GM23338 (cell line): ENCODE measurements around the gene GOLGB1. TPM values are rescaled to one million over a fixed set of nuclear protein-coding genes. Genes with fewer than 3 reads are reported as not detected.

Experiments
- ATAC-seq: fragments of 200-7000 bp; cut with Tn5 transposase; 3 replicates; pipeline ENCODE4 v1.9.1; 2020
- DNase-seq: peaks from one replicate; pipeline ENCODE4 v3.0.0-alpha.2; 2015; ENCODE audit warnings: low spot score
- H2AFZ ChIP-seq: fragments of 200-600 bp; sonication (generic); 2 replicates; pipeline ENCODE4 v1.8.0; 2016; ENCODE audit warnings: antibody characterized with exemption, mild to moderate bottlenecking, moderate library complexity
- H3F3A ChIP-seq: fragments of 200-600 bp; sonication (generic); replicated peaks from 2 replicates; pipeline ENCODE4 v1.8.0; 2017; ENCODE audit warnings: antibody characterized with exemption, mixed run types, low read depth
- H3K27ac ChIP-seq: fragments of 200-600 bp; sonication (generic); 2 replicates; pipeline ENCODE4 v1.6.1; 2016; ENCODE audit warnings: low read depth
- H3K27me3 ChIP-seq: fragments of 200-600 bp; sonication (generic); 2 replicates; pipeline ENCODE4 v1.8.0; 2016; ENCODE audit warnings: mild to moderate bottlenecking, mixed run types, moderate library complexity; ENCODE audit not compliant: insufficient read depth
- H3K36me3 ChIP-seq: fragments of 200-600 bp; sonication (generic); 2 replicates; pipeline ENCODE4 v1.8.0; 2016; ENCODE audit warnings: mild to moderate bottlenecking; ENCODE audit not compliant: insufficient read depth
- H3K4me1 ChIP-seq: fragments of 200-600 bp; sonication (generic); 2 replicates; pipeline ENCODE4 v1.8.0; 2016; ENCODE audit warnings: mild to moderate bottlenecking, moderate library complexity; ENCODE audit not compliant: insufficient read depth
- H3K4me2 ChIP-seq: fragments of 200-600 bp; sonication (generic); 2 replicates; pipeline ENCODE4 v1.7.1; 2017; ENCODE audit warnings: mixed run types
- H3K4me3 ChIP-seq: fragments of 200-600 bp; sonication (generic); 2 replicates; pipeline ENCODE4 v1.6.1; 2016; ENCODE audit warnings: mixed run types
- H3K79me2 ChIP-seq: fragments of 200-600 bp; sonication (generic); replicated peaks from 2 replicates; pipeline ENCODE4 v1.8.0; 2017; ENCODE audit warnings: mild to moderate bottlenecking; ENCODE audit not compliant: insufficient read depth
- H3K9me2 ChIP-seq: fragments of 200-600 bp; sonication (generic); 2 replicates; pipeline ENCODE4 v1.8.0; 2017; ENCODE audit not compliant: insufficient read depth
- H4K20me1 ChIP-seq: fragments of 200-600 bp; sonication (generic); replicated peaks from 2 replicates; pipeline ENCODE4 v1.8.0; 2017; ENCODE audit warnings: mild to moderate bottlenecking; ENCODE audit not compliant: insufficient read depth
- H3K27ac Mint-ChIP-seq: 2 replicates; pipeline ENCODE4 v1.8.0; 2020; ENCODE audit warnings: inconsistent platforms, mild to moderate bottlenecking, moderate library complexity, mixed read lengths
- H3K27me3 Mint-ChIP-seq: 3 replicates; pipeline ENCODE4 v1.8.0; 2022; ENCODE audit warnings: low read depth, mild to moderate bottlenecking, moderate library complexity, mixed read lengths, inconsistent platforms; ENCODE audit not compliant: insufficient read depth, poor library complexity
- H3K36me3 Mint-ChIP-seq: 3 replicates; pipeline ENCODE4 v1.8.0; 2021; ENCODE audit warnings: low read depth, mild to moderate bottlenecking, inconsistent platforms, moderate library complexity, mixed read lengths
- H3K4me1 Mint-ChIP-seq: 3 replicates; pipeline ENCODE4 v1.8.0; 2020; ENCODE audit warnings: mild to moderate bottlenecking, inconsistent platforms, mixed read lengths
- H3K4me3 Mint-ChIP-seq: 3 replicates; pipeline ENCODE4 v1.8.0; 2021; ENCODE audit warnings: moderate library complexity, mild to moderate bottlenecking, inconsistent platforms, mixed read lengths
- H3K9me3 Mint-ChIP-seq: 3 replicates; pipeline ENCODE4 v1.8.0; 2020; ENCODE audit warnings: moderate library complexity, mild to moderate bottlenecking, inconsistent platforms, mixed read lengths
- CREB1 ChIP-seq: fragments of 250-450 bp; sonication (Bioruptor Pico); IDR thresholded peaks from 2 replicates; pipeline ENCODE4 v1.5.0; 2020; ENCODE audit warnings: low read depth, mild to moderate bottlenecking, moderate library complexity
- EZH2 ChIP-seq: fragments of 200-600 bp; sonication (generic); IDR thresholded peaks from one replicate; pipeline ENCODE4 v1.8.0; 2017; ENCODE audit warnings: antibody characterized with exemption, mild to moderate bottlenecking, low read depth; ENCODE audit not compliant: unreplicated experiment
- EZH2phosphoT487 ChIP-seq: fragments of 200-600 bp; sonication (generic); IDR thresholded peaks from one replicate; pipeline ENCODE4 v1.8.1; 2018; ENCODE audit warnings: antibody characterized with exemption; ENCODE audit not compliant: unreplicated experiment
- POLR2AphosphoS5 ChIP-seq: IDR thresholded peaks from 2 replicates; pipeline ENCODE4 v1.6.1; 2016; ENCODE audit warnings: antibody characterized with exemption, low read depth
- STAT1 ChIP-seq: IDR thresholded peaks from one replicate; pipeline ENCODE4 v1.6.1; 2016; ENCODE audit warnings: antibody characterized with exemption; ENCODE audit not compliant: unreplicated experiment
- ZNF114 ChIP-seq: fragments of 250-450 bp; sonication (Bioruptor Pico); IDR thresholded peaks from 2 replicates; pipeline ENCODE4 v1.5.0; 2020; ENCODE audit warnings: mild to moderate bottlenecking, moderate library complexity
- ZNF331 ChIP-seq: fragments of 250-450 bp; sonication (Bioruptor Pico); IDR thresholded peaks from 2 replicates; pipeline ENCODE4 v1.5.0; 2020; ENCODE audit warnings: low read depth, mild to moderate bottlenecking, moderate library complexity
- polyA plus RNA-seq: library from polyadenylated mRNA; unstranded; fragments of >200 nt; fragmentation: Nextera tagmentation; extraction: Ambion mirVana; gene quantifications from 2 replicates; pipeline ENCODE4 v1.2.1, GENCODE V29; 2016
- total RNA-seq: library from RNA; depleted of rRNA; stranded (reverse); fragments of >200 nt; shearing (Covaris generic); gene quantifications from 2 replicates; pipeline ENCODE4 v1.2.3, GENCODE V29; 2014
- TF ChIP-seq, protein P1 (sequence below): IDR thresholded peaks from one replicate; pipeline ENCODE4 v1.6.1; 2018; ENCODE audit warnings: antibody characterized with exemption; ENCODE audit not compliant: unreplicated experiment
- TF ChIP-seq, protein P2 (sequence below): IDR thresholded peaks from 2 replicates; pipeline ENCODE4 v1.6.1; 2016; ENCODE audit warnings: antibody characterized with exemption
- TF ChIP-seq, protein P3 (sequence below), 2 experiments: fragments of 200-600 bp in 1 of 2; sonication (generic) in 1 of 2; conservative IDR thresholded peaks; 2 replicates each; pipeline versions ENCODE4 v1.5.1 to v1.6.1; 2016 to 2017; ENCODE audit warnings: antibody characterized with exemption in 2 of 2, low read depth in 2 of 2, mild to moderate bottlenecking in 2 of 2, moderate library complexity in 1 of 2

GOLGB1 gene
- total and polyA plus RNA-seq, 2 experiments from 2014 or later = 34.5 to 56.8 TPM

DNA sequence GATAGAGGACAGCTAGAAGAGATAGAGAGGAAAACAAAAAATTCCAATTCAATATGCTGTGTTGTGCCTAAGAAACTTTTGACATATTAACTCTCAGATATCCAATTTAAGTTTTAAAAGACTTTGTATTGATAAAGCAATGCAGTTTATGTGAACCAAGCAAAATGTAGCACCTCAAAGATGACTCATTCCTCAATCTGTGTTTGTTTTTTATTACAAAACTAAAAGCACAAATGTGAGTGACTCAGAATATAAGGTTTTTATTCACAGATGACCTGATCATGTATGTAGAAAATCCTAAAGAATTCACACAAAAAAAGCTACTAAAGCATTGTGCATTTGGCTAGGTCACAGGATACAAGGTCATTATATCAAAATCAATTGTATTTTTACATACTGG lies 99.9 kb downstream of the GOLGB1 start (continued):
- TF ChIP-seq, protein P1, sequence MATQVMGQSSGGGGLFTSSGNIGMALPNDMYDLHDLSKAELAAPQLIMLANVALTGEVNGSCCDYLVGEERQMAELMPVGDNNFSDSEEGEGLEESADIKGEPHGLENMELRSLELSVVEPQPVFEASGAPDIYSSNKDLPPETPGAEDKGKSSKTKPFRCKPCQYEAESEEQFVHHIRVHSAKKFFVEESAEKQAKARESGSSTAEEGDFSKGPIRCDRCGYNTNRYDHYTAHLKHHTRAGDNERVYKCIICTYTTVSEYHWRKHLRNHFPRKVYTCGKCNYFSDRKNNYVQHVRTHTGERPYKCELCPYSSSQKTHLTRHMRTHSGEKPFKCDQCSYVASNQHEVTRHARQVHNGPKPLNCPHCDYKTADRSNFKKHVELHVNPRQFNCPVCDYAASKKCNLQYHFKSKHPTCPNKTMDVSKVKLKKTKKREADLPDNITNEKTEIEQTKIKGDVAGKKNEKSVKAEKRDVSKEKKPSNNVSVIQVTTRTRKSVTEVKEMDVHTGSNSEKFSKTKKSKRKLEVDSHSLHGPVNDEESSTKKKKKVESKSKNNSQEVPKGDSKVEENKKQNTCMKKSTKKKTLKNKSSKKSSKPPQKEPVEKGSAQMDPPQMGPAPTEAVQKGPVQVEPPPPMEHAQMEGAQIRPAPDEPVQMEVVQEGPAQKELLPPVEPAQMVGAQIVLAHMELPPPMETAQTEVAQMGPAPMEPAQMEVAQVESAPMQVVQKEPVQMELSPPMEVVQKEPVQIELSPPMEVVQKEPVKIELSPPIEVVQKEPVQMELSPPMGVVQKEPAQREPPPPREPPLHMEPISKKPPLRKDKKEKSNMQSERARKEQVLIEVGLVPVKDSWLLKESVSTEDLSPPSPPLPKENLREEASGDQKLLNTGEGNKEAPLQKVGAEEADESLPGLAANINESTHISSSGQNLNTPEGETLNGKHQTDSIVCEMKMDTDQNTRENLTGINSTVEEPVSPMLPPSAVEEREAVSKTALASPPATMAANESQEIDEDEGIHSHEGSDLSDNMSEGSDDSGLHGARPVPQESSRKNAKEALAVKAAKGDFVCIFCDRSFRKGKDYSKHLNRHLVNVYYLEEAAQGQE = no peak
- no peak for TF ChIP-seq EZH2
- no peak for TF ChIP-seq ZNF114
- TF ChIP-seq, protein P2, sequence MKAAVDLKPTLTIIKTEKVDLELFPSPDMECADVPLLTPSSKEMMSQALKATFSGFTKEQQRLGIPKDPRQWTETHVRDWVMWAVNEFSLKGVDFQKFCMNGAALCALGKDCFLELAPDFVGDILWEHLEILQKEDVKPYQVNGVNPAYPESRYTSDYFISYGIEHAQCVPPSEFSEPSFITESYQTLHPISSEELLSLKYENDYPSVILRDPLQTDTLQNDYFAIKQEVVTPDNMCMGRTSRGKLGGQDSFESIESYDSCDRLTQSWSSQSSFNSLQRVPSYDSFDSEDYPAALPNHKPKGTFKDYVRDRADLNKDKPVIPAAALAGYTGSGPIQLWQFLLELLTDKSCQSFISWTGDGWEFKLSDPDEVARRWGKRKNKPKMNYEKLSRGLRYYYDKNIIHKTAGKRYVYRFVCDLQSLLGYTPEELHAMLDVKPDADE = no peak
- no peak for TF ChIP-seq POLR2AphosphoS5
- no peak for TF ChIP-seq EZH2phosphoT487
- TF ChIP-seq, protein P3, sequence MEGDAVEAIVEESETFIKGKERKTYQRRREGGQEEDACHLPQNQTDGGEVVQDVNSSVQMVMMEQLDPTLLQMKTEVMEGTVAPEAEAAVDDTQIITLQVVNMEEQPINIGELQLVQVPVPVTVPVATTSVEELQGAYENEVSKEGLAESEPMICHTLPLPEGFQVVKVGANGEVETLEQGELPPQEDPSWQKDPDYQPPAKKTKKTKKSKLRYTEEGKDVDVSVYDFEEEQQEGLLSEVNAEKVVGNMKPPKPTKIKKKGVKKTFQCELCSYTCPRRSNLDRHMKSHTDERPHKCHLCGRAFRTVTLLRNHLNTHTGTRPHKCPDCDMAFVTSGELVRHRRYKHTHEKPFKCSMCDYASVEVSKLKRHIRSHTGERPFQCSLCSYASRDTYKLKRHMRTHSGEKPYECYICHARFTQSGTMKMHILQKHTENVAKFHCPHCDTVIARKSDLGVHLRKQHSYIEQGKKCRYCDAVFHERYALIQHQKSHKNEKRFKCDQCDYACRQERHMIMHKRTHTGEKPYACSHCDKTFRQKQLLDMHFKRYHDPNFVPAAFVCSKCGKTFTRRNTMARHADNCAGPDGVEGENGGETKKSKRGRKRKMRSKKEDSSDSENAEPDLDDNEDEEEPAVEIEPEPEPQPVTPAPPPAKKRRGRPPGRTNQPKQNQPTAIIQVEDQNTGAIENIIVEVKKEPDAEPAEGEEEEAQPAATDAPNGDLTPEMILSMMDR (conservative IDR thresholded peaks at IDR 0.05; ENCODE audit: low read depth in 2 of 2) = no peak
- TF ChIP-seq CREB1 (CRISPR knock-in tag) = no peak
- TF ChIP-seq ZNF331 (CRISPR knock-in tag) = no peak
- TF ChIP-seq STAT1 = no peak

DNA sequence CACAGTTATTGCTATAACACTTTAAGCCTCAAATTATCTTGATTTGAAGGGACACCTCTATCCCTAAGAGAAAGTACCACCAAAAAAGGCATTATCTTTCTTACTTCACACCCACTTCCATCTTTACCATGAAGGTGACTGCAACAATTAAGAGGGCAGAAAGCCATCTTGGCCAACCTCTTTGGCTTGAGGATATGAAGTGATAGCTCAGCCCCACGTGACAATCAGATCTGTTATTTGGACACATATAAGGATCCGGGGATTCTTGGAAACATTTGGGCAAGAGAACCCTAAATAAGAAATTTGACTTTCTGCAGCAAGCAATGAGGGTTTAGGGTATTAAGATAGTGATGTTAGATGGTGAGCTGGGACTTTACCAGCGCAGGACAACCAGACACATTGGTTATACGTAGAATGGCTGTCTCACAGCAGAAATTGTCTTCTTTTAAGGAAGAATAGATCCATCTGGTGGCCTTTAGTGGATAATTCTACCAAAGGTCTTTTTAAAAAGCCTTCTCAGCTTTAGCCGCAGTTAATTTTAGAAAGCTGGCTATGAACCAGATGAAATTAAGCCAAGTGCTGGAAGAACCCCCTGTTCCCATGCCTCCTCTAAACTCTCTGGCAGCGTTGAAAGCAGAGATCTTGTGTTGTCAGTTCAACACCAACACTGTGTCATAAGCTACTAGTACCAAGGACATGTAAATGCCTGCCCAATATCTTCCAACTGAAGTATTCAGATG lies 101.2 kb downstream of the GOLGB1 start:
- no peaks in the 10 kb centered on the region; the same call in 1 of the 2 replicates for H3K9me2 ChIP-seq
- H2AFZ ChIP-seq = peak overlapping the region; percentile 40; the same call in 1 of the 2 replicates
- no peak for DNase-seq
- peaks cover 6% of the 10 kb centered on the region for H3K4me1 ChIP-seq
- no peaks in the 10 kb centered on the region for H3F3A ChIP-seq
- no peaks in the 10 kb centered on the region for H3K9me3 Mint-ChIP-seq
- no peaks in the 10 kb centered on the region for H3K36me3 ChIP-seq
- no peaks in the 10 kb centered on the region for H4K20me1 ChIP-seq
- no peaks in the 10 kb centered on the region for H3K27me3 Mint-ChIP-seq
- H3K27me3 ChIP-seq = no peaks in the 10 kb centered on the region
- H3K4me2 ChIP-seq = no peak overlapping the region
- no peak for TF ChIP-seq EZH2
- TF ChIP-seq, protein P3 (conservative IDR thresholded peaks at IDR 0.05; ENCODE audit: low read depth in 2 of 2) = peak in 1 of 2 experiments; percentile 18; a peak in 3 of 4 replicates
- no peaks in the 10 kb centered on the region for H3K79me2 ChIP-seq
- no peak for ATAC-seq
- no peak overlapping the region for H3K4me3 Mint-ChIP-seq
- H3K36me3 Mint-ChIP-seq = no peaks in the 10 kb centered on the region
- H3K27ac ChIP-seq = no peak overlapping the region
- no peak overlapping the region for H3K27ac Mint-ChIP-seq
- H3K4me1 Mint-ChIP-seq = peaks cover 11% of the 10 kb centered on the region
- H3K4me3 ChIP-seq = no peak overlapping the region
